ENCODE data around the gene KCNMA1.

DNA sequence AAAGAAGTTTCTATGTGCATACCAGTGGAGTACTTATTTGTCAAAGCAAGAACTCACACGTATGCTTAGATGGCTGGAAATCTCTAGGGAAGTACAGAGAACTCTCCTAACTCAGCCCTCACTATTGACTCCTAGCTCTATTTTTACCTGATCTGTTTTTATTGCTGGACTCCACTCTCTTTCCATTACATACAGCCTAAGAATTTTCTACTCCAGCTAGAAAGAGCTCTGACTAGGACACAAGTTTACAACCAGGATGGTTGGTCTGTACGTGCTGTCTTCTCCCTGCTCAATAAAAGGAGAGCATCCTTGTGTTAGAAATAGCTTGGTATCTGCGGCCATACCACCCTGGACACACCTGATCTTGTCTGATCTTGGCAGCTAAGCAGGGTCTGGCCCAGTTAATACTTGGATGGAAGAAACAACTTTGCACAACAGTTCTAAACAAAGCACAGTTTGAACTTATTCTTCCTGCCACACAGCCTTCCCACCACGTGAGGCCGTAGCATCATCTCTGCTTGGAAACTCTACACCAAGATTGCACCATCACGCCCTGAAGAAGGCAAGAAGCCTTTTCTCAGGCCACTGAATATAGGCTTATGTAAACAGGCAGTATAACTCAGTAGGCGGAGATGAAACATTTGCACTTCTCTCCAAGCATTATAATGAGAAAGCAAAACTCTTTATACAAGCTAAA, 50.7 kb downstream of the KCNMA1 start:
- TF ChIP-seq, protein P1, sequence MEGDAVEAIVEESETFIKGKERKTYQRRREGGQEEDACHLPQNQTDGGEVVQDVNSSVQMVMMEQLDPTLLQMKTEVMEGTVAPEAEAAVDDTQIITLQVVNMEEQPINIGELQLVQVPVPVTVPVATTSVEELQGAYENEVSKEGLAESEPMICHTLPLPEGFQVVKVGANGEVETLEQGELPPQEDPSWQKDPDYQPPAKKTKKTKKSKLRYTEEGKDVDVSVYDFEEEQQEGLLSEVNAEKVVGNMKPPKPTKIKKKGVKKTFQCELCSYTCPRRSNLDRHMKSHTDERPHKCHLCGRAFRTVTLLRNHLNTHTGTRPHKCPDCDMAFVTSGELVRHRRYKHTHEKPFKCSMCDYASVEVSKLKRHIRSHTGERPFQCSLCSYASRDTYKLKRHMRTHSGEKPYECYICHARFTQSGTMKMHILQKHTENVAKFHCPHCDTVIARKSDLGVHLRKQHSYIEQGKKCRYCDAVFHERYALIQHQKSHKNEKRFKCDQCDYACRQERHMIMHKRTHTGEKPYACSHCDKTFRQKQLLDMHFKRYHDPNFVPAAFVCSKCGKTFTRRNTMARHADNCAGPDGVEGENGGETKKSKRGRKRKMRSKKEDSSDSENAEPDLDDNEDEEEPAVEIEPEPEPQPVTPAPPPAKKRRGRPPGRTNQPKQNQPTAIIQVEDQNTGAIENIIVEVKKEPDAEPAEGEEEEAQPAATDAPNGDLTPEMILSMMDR (IDR thresholded peaks at IDR 0.05): no peak
- TF ChIP-seq POLR2A (IDR thresholded peaks at IDR 0.05) (no peak), POLR2AphosphoS5 (IDR thresholded peaks at IDR 0.05) (peak in 1 of 3 donors; percentile 35)
